Skin epidermis (tissue), 12 donors: ENCODE measurements around the gene LDLRAD3.
"Not testable (repeated sequence)": the region's sequence is repeated elsewhere in the genome, so short reads cannot be mapped to it uniquely, and the experiment has no call there.

Experiments
- H3K27ac ChIP-seq, 21 experiments: fragments of 200-600 bp; sonication (generic) in 11 of 21; one replicate each; pipeline ENCODE4 v1.5.0; 2020; ENCODE audit warnings: mild to moderate bottlenecking in 3 of 21, inconsistent platforms in 2 of 21, moderate library complexity in 2 of 21
- H3K4me3 ChIP-seq, 7 experiments: fragments of 200-600 bp; sonication (generic) in 2 of 7; one replicate each; pipeline ENCODE4 v1.5.0; 2020; ENCODE audit warnings: inconsistent platforms in 2 of 7, mild to moderate bottlenecking in 2 of 7, moderate library complexity in 1 of 7

Gene LDLRAD3

GRCh38 chr11:36033936-36034335 is 90.1 kb downstream of the LDLRAD3 start:
- Histone ChIP-seq H3K4me3 (no peak overlapping the region), H3K27ac (no peak overlapping the region)

DNA sequence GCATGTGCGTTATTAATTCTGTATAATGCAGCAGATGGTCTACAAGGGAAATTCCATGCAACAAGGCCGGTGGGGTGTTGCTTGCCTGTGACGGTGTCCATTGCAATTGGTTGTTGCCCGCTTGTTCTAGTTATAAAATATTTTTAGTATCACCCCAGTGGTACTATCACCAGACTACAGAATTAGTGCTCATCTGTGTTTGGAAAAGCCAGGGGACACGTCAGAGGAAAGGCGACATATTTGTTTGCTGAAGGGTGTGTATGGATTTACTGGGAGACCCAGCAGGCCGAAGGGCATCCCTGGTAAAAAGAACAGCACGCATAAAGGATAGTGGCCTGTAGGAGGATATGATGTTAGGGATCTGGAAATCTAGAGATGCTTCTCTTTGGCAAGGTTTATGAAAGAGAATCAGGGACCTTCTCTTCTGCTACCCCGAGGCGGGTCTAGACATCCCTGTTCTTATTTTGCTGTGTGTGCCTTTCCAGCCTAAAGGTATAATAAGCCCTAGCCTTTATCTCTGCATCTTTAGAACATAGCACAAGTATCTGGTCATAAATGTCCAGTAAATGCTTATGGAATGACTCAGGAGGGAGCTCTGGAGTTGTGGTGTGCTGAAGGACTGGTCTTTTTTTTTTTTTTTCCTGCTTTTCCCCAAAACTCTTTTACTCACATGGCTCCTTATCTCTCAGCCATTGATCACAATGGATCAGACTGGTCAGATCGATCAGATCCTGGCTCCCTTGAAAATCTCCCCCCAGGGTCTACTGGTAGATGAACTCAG is 90.9 kb downstream of the LDLRAD3 start:
- H3K27ac ChIP-seq = peak overlapping the region in 1 of 21 experiments; percentile 8
- no peak overlapping the region for H3K4me3 ChIP-seq

GRCh38 chr11:36035454-36035853 is 91.6 kb downstream of the LDLRAD3 start:
- H3K27ac ChIP-seq = no peak overlapping the region
- H3K4me3 ChIP-seq = no peak overlapping the region

DNA sequence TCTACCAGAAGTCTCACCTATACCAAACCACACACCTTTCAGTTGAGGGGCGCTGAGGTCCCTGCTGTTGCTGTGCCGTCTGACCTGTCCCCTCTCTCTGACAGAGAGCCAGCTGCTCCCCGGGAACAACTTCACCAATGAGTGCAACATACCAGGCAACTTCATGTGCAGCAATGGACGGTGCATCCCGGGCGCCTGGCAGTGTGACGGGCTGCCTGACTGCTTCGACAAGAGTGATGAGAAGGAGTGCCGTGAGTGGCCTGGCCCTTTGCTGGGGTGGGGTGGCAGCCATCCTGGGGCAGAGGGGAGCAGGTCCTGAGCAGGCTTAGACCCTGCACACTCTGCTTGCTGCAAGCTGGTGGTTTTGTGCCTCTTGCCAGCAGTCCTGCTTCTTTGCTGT is 92.1 kb downstream of the LDLRAD3 start:
- Histone ChIP-seq H3K4me3 (no peak overlapping the region), H3K27ac (no peak overlapping the region)

DNA sequence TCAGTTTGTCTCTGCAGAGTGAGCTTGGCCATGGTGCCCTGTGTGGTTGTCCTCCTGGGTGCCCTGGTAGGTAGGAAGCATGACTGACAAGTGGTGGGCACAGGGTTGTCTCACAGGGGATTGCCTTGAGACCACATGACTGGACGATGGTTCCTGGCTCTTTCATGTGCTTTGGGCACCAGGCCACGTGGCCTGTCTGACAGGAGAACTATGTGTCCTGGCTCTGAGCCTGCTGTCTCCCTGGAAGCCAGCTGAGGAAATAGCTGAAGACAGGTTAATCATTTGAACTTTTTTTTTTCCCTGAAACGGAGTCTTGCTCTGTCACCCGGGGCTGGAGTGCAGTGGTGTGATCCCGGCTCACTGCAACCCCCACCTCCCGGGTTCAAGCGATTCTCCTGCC is 93.2 kb downstream of the LDLRAD3 start:
- H3K27ac ChIP-seq = no peak overlapping the region
- H3K4me3 ChIP-seq = no peak overlapping the region

GRCh38 chr11:36038541-36038940 is 94.7 kb downstream of the LDLRAD3 start:
- H3K27ac ChIP-seq = no peak overlapping the region

GRCh38 chr11:36039471-36039870 is 95.6 kb downstream of the LDLRAD3 start:
- Histone ChIP-seq H3K27ac (no peak overlapping the region), H3K4me3 (no peak overlapping the region)

More at GRCh38 chr11:36038541-36038940, 94.7 kb downstream of the LDLRAD3 start:
- no peak overlapping the region for H3K4me3 ChIP-seq

GRCh38 chr11:36041988-36042611 is 98.2 kb downstream of the LDLRAD3 start:
- Histone ChIP-seq H3K4me3 (no peak overlapping the region), H3K27ac (no peak overlapping the region)

GRCh38 chr11:36044636-36045035 is 100.8 kb downstream of the LDLRAD3 start:
- no peak overlapping the region for H3K27ac ChIP-seq
- H3K4me3 ChIP-seq = no peak overlapping the region

GRCh38 chr11:36045945-36046344 is 102.1 kb downstream of the LDLRAD3 start:
- not testable (repeated sequence) for H3K27ac ChIP-seq

DNA sequence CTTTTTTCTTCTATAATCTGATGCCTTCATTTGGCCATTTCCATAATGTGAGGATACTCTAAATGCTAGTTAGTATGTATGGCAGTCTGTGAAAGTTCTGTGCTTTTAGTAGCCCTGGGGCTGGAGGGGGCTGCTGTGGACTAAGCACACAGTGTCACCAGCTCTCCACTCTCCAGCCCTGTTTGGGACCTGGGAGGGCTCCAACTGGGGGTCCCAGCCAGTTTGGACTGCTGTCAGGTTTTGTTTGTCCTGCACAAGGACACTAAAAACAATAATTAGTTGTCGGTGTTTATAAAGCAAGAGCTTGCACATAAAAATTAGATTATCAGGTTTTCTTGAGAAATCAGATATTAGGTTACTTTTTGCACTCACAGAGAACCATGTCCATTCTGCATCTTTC is 103.1 kb downstream of the LDLRAD3 start:
- H3K4me3 ChIP-seq = no peak overlapping the region
- no peak overlapping the region for H3K27ac ChIP-seq

More at GRCh38 chr11:36045945-36046344, 102.1 kb downstream of the LDLRAD3 start:
- not testable (repeated sequence) for H3K4me3 ChIP-seq

GRCh38 chr11:36047344-36047743 is 103.5 kb downstream of the LDLRAD3 start:
- Histone ChIP-seq H3K27ac (no peak overlapping the region), H3K4me3 (no peak overlapping the region)

- no peak overlapping the region for H3K4me3 ChIP-seq
Observed at GRCh38 chr11:36048496-36049247, 104.8 kb downstream of the LDLRAD3 start.

GRCh38 chr11:36051235-36052144 is 107.6 kb downstream of the LDLRAD3 start:
- Histone ChIP-seq H3K27ac (no peak overlapping the region), H3K4me3 (no peak overlapping the region)

More at GRCh38 chr11:36048496-36049247, 104.8 kb downstream of the LDLRAD3 start:
- no peak overlapping the region for H3K27ac ChIP-seq

DNA sequence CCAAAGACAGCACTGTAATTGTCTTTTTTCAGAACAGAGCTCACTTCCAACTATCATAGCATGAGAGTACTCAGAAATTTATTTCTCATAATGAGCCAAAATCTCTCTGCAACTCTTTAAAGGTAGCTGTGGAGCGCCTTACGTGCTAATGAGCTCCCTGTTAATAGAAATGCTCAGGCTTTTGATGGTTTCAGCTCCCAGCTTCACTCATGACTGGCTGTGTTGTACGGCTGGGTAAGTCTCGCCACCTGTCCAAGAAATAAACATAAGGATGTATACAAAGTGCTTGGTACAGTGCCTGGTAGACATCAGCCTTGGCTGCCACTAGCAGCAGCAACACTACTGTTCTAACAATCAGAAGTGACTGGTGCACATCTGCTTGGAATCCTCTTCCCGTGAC is 109.4 kb downstream of the LDLRAD3 start:
- H3K27ac ChIP-seq = no peak overlapping the region
- no peak overlapping the region for H3K4me3 ChIP-seq

GRCh38 chr11:36053862-36054261 is 110.0 kb downstream of the LDLRAD3 start:
- Histone ChIP-seq H3K27ac (no peak overlapping the region), H3K4me3 (no peak overlapping the region)

DNA sequence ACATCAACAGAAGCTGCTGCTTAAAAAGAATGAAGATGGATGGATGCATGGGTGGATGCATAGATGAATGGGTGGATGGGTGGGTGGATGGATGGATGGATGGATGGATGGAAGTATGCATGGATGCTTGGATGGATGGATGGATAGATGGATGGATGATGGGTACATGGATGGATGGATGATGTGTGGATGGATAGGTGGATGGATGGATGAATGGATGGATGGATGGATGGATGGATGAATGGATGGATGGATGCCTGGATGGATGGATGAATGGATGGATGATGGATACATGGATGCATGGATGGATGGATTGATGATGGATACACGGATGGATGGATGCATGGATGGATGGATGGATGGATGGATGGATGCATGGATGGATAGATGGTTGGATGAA is 110.8 kb downstream of the LDLRAD3 start:
- H3K4me3 ChIP-seq = no peak overlapping the region
- no peak overlapping the region for H3K27ac ChIP-seq

GRCh38 chr11:36056160-36056751 is 112.4 kb downstream of the LDLRAD3 start:
- no peak overlapping the region for H3K27ac ChIP-seq
- no peak overlapping the region for H3K4me3 ChIP-seq

DNA sequence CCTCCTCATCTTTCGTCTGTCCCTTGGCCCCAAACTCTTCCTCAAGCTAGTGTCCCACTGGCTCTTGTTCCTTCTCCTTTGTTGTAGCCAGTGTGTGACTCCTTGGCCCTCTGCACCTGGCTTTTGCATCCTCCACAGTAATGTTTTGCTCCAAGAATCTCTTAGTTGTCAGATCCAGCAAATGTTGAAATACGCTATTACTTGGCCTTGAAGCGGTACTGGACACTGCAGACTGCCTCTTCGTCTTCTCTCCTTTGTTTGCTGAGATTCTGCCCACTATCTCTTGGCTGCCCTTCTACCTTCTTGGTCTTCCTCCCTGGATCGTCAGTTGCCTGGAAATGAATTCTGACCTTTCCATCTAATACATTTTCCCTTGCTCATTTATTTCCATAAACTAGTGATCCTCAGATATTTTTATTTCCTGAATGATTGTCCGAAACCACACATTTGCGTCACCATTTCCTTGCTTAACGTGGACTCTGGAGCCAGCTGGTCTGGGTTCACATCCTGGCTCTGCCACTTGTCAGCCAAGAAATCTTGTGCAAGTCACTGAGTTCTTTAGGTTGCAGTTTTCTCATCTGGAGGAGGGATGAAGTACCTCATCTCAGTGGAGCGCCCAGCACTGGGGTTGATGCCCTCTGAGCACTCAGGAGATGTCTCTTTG is 113.6 kb downstream of the LDLRAD3 start:
- Histone ChIP-seq H3K4me3 (no peak overlapping the region), H3K27ac (peak overlapping the region in 4 of 21 experiments; percentile 17 to 49 (median 39))
